ENCODE results near the gene OCA2.
"Not testable (repeated sequence)": the region's sequence is repeated elsewhere in the genome, so short reads cannot be mapped to it uniquely, and the experiment has no call there.

The OCA2 gene

GRCh38 chr15:27868828-27869404 lies 230.2 kb downstream of the OCA2 start:
- DNase-seq = no peak

- no peak for DNase-seq
These were observed 231.3 kb downstream of the OCA2 start for GRCh38 chr15:27867861-27868260.

GRCh38 chr15:27866505-27867165 lies 232.5 kb downstream of the OCA2 start:
- no peak for DNase-seq

- no peak for DNase-seq
These were observed 233.2 kb downstream of the OCA2 start for GRCh38 chr15:27865926-27866325.

DNA sequence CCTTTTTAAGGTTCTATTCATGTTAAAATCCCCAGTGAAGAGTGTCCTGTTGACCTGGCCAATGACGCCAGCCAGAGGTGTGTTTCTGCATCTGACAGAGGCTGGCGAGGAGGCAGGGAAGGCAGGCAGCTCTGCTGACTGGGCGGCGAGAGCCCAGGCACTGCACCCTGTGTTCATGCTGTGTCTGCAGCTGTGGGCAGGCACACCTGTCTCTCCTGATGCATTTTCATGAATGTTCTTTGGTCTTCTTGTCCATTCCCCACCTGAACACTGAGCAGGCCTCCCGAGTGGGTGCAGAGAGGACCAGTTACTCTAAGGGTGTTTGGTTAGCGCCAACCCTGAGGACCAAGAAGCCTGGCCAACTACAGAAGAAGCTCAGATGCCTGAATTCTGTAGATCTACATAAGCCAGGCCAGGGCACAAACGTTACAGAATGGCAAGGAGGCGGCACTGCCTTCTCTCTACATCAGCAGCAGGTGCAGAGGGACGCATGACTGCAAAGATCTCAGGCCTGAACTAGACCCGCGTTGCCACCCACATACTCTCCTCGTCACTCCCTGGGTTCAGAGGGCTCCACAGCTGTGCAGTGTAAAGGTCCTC lies 233.7 kb downstream of the OCA2 start:
- DNase-seq = no peak

GRCh38 chr15:27864719-27865118 lies 234.4 kb downstream of the OCA2 start:
- DNase-seq = no peak

GRCh38 chr15:27864086-27864485 lies 235.0 kb downstream of the OCA2 start:
- DNase-seq = no peak

GRCh38 chr15:27863000-27863399 lies 236.1 kb downstream of the OCA2 start:
- DNase-seq = no peak

- DNase-seq = no peak
These were observed 237.9 kb downstream of the OCA2 start for GRCh38 chr15:27861171-27861570.

GRCh38 chr15:27855137-27855536 lies 244.0 kb downstream of the OCA2 start:
- no peak for DNase-seq

- DNase-seq = no peak
These were observed 244.5 kb downstream of the OCA2 start for GRCh38 chr15:27854601-27855000.

- DNase-seq = no peak
These were observed 245.3 kb downstream of the OCA2 start for GRCh38 chr15:27853624-27854455.

GRCh38 chr15:27851858-27852210 lies 247.3 kb downstream of the OCA2 start:
- DNase-seq = no peak

- DNase-seq = no peak
These were observed 247.9 kb downstream of the OCA2 start for GRCh38 chr15:27850981-27851857.

- no peak for DNase-seq
These were observed 249.1 kb downstream of the OCA2 start for GRCh38 chr15:27850050-27850449.

- not testable (repeated sequence) for DNase-seq
These were observed 250.2 kb downstream of the OCA2 start for GRCh38 chr15:27848936-27849335.

- DNase-seq = no peak
These were observed 251.1 kb downstream of the OCA2 start for GRCh38 chr15:27847775-27848710.

DNA sequence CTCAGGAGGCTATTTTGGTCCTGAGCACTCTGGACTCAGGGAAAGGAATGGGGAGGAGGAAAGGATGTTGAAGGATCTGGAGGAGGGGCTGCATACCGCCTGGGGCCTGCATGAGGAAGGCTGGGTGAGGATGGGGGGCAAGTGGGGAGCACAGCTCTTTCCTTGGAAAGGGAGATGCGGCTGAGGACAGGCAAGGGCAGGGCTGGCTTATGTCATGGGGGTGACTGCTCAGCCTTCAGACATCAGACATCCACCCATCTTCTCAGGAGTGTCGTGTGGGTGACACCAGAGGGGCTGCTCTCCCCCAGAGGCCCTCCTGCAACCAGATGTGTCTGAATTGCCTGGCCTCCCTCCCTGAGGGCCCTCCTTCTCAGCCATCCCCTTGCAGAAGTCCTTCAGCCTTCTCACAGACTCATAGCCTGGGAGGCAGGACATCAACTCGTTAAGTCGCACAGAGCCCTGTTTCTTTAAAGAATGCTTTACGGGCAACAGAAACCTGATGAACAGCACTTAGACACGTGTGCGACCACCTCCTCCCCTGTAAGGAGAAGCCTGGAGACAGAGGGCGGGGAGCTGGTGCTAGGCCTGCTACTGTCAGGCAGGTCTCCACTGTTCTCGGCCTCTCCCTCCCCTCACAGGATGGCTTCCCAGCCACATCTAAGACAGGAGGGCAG lies 252.3 kb downstream of the OCA2 start:
- DNase-seq = no peak

DNA sequence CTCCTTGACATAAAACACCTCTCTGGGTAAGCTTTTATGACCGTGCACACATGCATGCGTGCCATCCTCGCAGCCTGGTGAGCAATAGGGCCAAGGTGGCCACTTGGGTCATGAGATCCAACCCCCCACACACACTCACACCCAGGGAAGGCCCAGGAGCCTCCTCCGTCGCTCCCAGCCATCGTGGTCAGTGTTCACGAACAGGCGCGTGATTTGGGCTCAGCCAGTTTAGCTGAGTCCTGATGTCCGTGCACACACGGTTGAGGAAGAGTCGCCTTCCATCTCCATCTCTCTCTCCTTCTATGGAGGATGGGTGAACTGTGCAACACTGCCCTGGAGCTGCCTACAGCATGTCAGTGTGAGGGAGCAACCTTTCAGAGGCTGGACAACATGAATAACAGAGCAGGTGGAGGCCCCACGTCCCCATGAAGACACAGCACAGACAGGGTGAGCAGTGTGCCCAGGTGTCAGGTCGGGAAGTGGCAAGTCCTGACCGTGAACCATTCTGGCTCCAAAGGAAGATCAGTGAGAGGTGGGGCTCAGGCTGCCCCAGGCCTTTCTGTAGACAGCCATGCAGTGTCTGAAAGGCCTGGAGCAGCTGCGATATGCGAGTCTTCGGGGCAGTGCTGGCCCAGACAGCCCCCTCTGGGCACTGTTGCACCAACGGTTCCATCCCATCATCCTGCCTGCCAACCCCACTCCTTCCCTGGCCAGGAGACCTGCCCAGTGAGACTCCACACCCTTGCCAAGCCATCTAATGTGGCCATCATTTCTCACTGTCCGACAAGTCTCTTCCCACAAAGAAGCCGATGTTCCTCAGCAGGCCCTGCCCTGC lies 253.4 kb downstream of the OCA2 start:
- no peak for DNase-seq
